Measurements from ENCODE around the gene NCK2. TPM values are rescaled to one million over a fixed set of nuclear protein-coding genes. Genes with fewer than 3 reads are reported as not detected.

The NCK2 gene
- total and polyA plus RNA-seq, 9 donors: 43.1 to 89.3 (median 78.8) TPM

DNA sequence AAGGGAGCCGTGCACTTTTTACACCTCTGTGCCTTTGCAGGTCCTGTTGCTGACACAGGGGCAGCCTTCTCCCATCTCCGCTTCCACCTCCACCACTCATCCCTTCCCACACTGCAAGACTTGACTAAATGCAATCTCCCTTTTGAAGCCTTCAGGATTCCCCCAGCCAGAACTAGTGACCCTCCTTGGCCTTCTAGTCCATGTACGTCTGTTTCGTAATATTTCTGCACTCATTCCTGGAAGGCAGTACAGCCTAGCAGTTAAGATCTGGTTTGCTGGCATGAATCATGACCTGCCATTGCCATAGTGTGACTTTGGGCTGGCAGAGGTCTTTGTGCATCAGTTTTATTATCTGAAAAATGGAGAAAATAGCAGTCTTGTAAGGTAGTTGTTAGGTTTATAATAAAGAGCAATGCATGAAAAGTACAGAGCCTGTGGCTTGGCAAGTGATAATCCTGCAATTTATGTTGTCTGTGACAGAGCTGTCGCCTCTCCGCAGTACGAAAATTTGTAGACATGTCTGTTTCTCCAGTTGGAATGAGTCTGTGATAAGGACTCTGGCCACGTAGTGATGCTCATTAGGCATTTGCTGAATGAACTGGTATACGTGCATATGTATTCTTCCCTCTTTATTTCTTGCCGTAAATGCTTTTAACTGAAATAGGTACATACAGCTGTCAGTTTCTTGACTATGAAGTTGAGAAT, 36.7 kb downstream of the NCK2 start:
- 83% methylated on average over 8 of the region's 10 CpGs for WGBS (ENCODE audit: insufficient coverage)
- Histone ChIP-seq H3K4me3 (ENCODE audit: low read length) (no peak overlapping the region), H3K4me1 (ENCODE audit: control insufficient read depth, insufficient read depth, low read length) (peaks cover 49% of the 10 kb centered on the region)

DNA sequence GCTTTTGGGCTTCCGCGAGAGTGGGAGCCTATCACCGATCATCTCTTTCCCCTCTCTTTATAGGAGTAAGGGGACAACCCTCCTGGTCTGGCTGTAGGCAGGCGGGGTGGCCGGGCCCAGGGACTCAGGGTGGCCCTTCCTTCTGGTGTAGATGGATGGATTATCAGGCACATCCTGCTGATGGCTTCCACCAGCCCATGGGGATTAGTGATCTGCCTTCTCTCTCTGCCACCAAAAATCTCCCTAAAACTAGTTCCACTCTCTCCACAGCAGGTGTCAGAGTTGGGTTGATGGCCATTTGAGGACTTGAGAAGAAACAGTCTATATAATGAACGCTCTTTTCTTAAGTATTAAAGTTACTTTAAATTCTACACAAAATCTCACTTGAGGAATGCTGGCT, 37.4 kb downstream of the NCK2 start:
- Histone ChIP-seq H3K9me3 (replicated peaks; ENCODE audit: control insufficient read depth, low read depth, low read length) (no peaks in the 10 kb centered on the region), H3K36me3 (ENCODE audit: control insufficient read depth, insufficient read depth, low read length) (peaks cover 20% of the 10 kb centered on the region), H3K4me3 (ENCODE audit: low read length) (no peak overlapping the region), H3K27ac (ENCODE audit: low read length) (no peak overlapping the region), H3K27me3 (ENCODE audit: control insufficient read depth, insufficient read depth, low read length) (no peaks in the 10 kb centered on the region), H3K4me1 (ENCODE audit: control insufficient read depth, insufficient read depth, low read length) (peaks cover 49% of the 10 kb centered on the region)
- WGBS (ENCODE audit: insufficient coverage): no CpG with 5 or more reads among the region's 6 CpGs
- DNase-seq: no peak

More for the DNA sequence above, 36.7 kb downstream of the NCK2 start:
- H3K27me3 ChIP-seq (ENCODE audit: control insufficient read depth, insufficient read depth, low read length): no peaks in the 10 kb centered on the region
- no peak for DNase-seq
- H3K27ac ChIP-seq (ENCODE audit: low read length): no peak overlapping the region
- no peaks in the 10 kb centered on the region for H3K9me3 ChIP-seq (replicated peaks; ENCODE audit: control insufficient read depth, low read depth, low read length)
- H3K36me3 ChIP-seq (ENCODE audit: control insufficient read depth, insufficient read depth, low read length): peaks cover 20% of the 10 kb centered on the region

GRCh38 chr2:105782646-105783045, 37.9 kb downstream of the NCK2 start:
- Histone ChIP-seq H3K27ac (ENCODE audit: low read length) (no peak overlapping the region), H3K4me1 (ENCODE audit: control insufficient read depth, insufficient read depth, low read length) (peaks cover 47% of the 10 kb centered on the region)
- 88% methylated on average over 10 of the region's 12 CpGs for WGBS (ENCODE audit: insufficient coverage)

GRCh38 chr2:105783151-105783738, 38.5 kb downstream of the NCK2 start:
- peaks cover 43% of the 10 kb centered on the region for H3K4me1 ChIP-seq (ENCODE audit: control insufficient read depth, insufficient read depth, low read length)
- 70% methylated on average over 7 of the region's 18 CpGs for WGBS (ENCODE audit: insufficient coverage)

More at GRCh38 chr2:105782646-105783045, 37.9 kb downstream of the NCK2 start:
- Histone ChIP-seq H3K9me3 (replicated peaks; ENCODE audit: control insufficient read depth, low read depth, low read length) (no peaks in the 10 kb centered on the region), H3K27me3 (ENCODE audit: control insufficient read depth, insufficient read depth, low read length) (no peaks in the 10 kb centered on the region), H3K36me3 (ENCODE audit: control insufficient read depth, insufficient read depth, low read length) (peaks cover 20% of the 10 kb centered on the region), H3K4me3 (ENCODE audit: low read length) (no peak overlapping the region)
- no peak for DNase-seq

GRCh38 chr2:105783972-105784371, 39.3 kb downstream of the NCK2 start:
- H3K27ac ChIP-seq (ENCODE audit: low read length): no peak overlapping the region
- H3K9me3 ChIP-seq (replicated peaks; ENCODE audit: control insufficient read depth, low read depth, low read length): no peaks in the 10 kb centered on the region
- peaks cover 41% of the 10 kb centered on the region for H3K4me1 ChIP-seq (ENCODE audit: control insufficient read depth, insufficient read depth, low read length)
- 89% methylated on average over 5 of the region's 10 CpGs for WGBS (ENCODE audit: insufficient coverage)
- no peak for DNase-seq
- peaks cover 20% of the 10 kb centered on the region for H3K36me3 ChIP-seq (ENCODE audit: control insufficient read depth, insufficient read depth, low read length)
- no peaks in the 10 kb centered on the region for H3K27me3 ChIP-seq (ENCODE audit: control insufficient read depth, insufficient read depth, low read length)
- H3K4me3 ChIP-seq (ENCODE audit: low read length): no peak overlapping the region

More at GRCh38 chr2:105783151-105783738, 38.5 kb downstream of the NCK2 start:
- no peaks in the 10 kb centered on the region for H3K9me3 ChIP-seq (replicated peaks; ENCODE audit: control insufficient read depth, low read depth, low read length)
- peaks cover 20% of the 10 kb centered on the region for H3K36me3 ChIP-seq (ENCODE audit: control insufficient read depth, insufficient read depth, low read length)
- H3K4me3 ChIP-seq (ENCODE audit: low read length): no peak overlapping the region
- no peak overlapping the region for H3K27ac ChIP-seq (ENCODE audit: low read length)
- H3K27me3 ChIP-seq (ENCODE audit: control insufficient read depth, insufficient read depth, low read length): no peaks in the 10 kb centered on the region
- no peak for DNase-seq

DNA sequence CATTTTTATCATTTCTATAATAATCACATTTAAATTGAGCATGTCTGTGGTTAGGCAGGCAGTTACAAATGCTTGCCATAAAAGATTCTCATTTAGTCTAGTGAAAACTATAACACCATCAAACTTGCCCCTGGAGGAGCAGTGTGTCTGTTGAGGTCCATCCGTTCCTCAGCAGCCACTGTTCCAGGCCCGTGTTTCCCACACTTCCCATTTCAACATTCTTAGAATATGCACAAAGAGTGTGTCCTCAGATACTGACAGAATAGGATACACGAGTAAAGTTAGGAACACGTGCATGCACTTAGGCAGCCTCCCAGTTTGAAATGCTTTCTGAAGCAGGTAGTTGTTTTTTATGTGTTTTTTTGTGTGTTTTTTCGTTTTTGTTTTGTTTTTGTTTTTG, 39.9 kb downstream of the NCK2 start:
- no peak overlapping the region for H3K27ac ChIP-seq (ENCODE audit: low read length)
- WGBS (ENCODE audit: insufficient coverage): no CpG with 5 or more reads among the region's 5 CpGs
- no peak for DNase-seq
- H3K9me3 ChIP-seq (replicated peaks; ENCODE audit: control insufficient read depth, low read depth, low read length): no peaks in the 10 kb centered on the region
- peaks cover 40% of the 10 kb centered on the region for H3K4me1 ChIP-seq (ENCODE audit: control insufficient read depth, insufficient read depth, low read length)
- H3K4me3 ChIP-seq (ENCODE audit: low read length): no peak overlapping the region
- H3K27me3 ChIP-seq (ENCODE audit: control insufficient read depth, insufficient read depth, low read length): no peaks in the 10 kb centered on the region
- peaks cover 20% of the 10 kb centered on the region for H3K36me3 ChIP-seq (ENCODE audit: control insufficient read depth, insufficient read depth, low read length)

DNA sequence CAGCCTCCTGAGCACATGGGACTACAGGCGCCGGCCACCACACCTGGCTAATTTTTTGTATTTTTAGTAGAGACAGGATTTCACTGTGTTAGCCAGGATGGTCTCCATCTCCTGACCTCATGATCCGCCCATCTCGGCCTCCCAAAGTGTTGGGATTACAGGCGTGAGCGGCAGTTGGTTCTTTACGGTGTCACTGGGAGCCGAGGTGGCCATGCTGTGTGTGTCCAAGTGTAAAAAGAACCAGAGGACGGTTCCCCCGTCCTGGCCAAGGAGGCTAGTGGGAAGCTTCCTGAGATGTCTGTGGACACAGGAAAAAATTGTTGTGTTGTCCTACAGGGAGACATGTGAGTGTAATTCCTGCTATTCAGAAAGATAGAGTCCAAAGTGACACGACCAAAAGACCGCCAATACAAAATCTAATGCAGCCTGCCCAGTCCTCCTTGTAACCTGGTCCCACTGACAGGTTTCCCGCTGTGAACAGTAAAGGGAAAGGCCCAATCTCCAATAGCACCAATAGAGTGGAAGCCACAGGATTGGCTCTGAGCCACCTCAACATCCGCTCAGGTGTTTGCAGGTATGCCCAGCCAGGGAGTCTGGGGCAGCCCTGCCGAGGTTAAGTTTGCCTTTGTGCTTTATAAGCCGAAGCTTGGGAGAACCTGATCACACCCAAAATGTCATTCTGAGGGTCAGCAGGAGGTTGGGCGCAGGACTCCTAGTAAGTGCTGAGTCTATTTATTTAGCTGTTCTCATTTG, 40.6 kb downstream of the NCK2 start:
- WGBS (ENCODE audit: insufficient coverage): 84% methylated on average over 12 of the region's 17 CpGs
- no peak overlapping the region for H3K4me3 ChIP-seq (ENCODE audit: low read length)
- no peak for DNase-seq
- H3K9me3 ChIP-seq (replicated peaks; ENCODE audit: control insufficient read depth, low read depth, low read length): no peaks in the 10 kb centered on the region
- H3K4me1 ChIP-seq (ENCODE audit: control insufficient read depth, insufficient read depth, low read length): peaks cover 46% of the 10 kb centered on the region
- no peaks in the 10 kb centered on the region for H3K27me3 ChIP-seq (ENCODE audit: control insufficient read depth, insufficient read depth, low read length)
- H3K27ac ChIP-seq (ENCODE audit: low read length): no peak overlapping the region
- H3K36me3 ChIP-seq (ENCODE audit: control insufficient read depth, insufficient read depth, low read length): peaks cover 20% of the 10 kb centered on the region

GRCh38 chr2:105786231-105787230, 41.8 kb downstream of the NCK2 start:
- no peaks in the 10 kb centered on the region for H3K27me3 ChIP-seq (ENCODE audit: control insufficient read depth, insufficient read depth, low read length)
- no peak overlapping the region for H3K4me3 ChIP-seq (ENCODE audit: low read length)
- WGBS (ENCODE audit: insufficient coverage): 84% methylated on average over 20 of the region's 23 CpGs
- H3K27ac ChIP-seq (ENCODE audit: low read length): no peak overlapping the region
- peaks cover 14% of the 10 kb centered on the region for H3K36me3 ChIP-seq (ENCODE audit: control insufficient read depth, insufficient read depth, low read length)
- H3K4me1 ChIP-seq (ENCODE audit: control insufficient read depth, insufficient read depth, low read length): peaks cover 47% of the 10 kb centered on the region
- H3K9me3 ChIP-seq (replicated peaks; ENCODE audit: control insufficient read depth, low read depth, low read length): no peaks in the 10 kb centered on the region
- DNase-seq: no peak

DNA sequence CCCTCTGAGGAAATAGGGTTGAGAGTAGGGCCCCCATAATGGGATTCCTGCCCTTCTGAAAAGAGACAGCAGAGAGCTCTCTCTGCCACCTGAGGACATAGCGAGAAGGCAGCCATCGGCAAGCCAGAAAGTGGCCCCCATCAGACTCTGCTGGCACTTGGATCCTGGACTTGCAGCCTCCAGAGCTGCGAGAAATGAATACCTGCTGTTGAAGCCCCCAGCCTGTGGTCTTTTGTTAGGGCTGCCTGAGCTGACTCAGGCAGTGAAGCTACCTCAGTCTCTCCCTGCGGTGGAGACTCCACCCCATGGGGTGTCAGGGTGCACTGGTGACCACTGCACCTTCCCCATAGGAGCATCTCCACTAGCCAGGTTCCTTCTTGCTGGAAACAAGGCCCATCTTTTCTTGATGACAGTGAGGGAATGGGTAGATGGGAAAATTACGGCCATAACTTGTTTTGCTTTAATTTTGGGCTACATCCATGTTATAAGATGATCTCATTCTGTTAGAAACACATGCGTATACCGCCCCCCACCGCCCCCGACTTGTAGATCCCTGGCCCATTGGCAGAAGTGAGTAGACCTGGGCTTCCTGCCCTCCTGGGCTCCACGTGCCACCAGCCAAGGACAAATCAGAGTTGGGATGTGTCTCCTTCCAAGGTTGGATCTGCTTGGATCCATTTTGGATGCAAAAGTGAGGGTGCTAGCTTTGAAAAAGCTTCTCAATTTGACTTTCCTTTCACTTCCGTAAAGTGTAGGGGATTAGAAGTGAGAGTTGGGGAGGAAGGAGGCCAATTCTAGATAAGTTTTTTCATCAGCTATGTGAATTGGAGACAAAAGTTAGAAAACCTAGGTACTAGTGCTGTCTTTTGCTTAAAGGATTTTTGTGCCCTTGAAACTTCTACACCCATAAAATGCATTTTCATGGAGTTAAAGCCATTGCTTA, 42.9 kb downstream of the NCK2 start:
- H3K27me3 ChIP-seq (ENCODE audit: control insufficient read depth, insufficient read depth, low read length): no peaks in the 10 kb centered on the region
- H3K4me3 ChIP-seq (ENCODE audit: low read length): no peak overlapping the region
- no peak for DNase-seq
- H3K27ac ChIP-seq (ENCODE audit: low read length): no peak overlapping the region
- peaks cover 43% of the 10 kb centered on the region for H3K4me1 ChIP-seq (ENCODE audit: control insufficient read depth, insufficient read depth, low read length)
- 85% methylated on average over 9 of the region's 11 CpGs for WGBS (ENCODE audit: insufficient coverage)
- H3K9me3 ChIP-seq (replicated peaks; ENCODE audit: control insufficient read depth, low read depth, low read length): no peaks in the 10 kb centered on the region
- peaks cover 10% of the 10 kb centered on the region for H3K36me3 ChIP-seq (ENCODE audit: control insufficient read depth, insufficient read depth, low read length)

All from muscle of leg (tissue), 11 donors.